Sigmoid colon (tissue), 4 donors: Measurements from ENCODE around the gene MEGF11.

Experiments
- EP300 ChIP-seq, 4 donors: sonication (generic); formaldehyde crosslinking; IDR thresholded peaks; one replicate each; pipeline ENCODE4 v1.6.1; 2017; ENCODE audit warnings: antibody characterized with exemption in 4 of 4
- TF ChIP-seq, protein P1 (sequence below), 4 experiments: fragments of 450-650 bp in 3 of 4; fragments of 200-600 bp in 1 of 4; IDR thresholded peaks; one replicate each; pipeline ENCODE4 v1.5.1; 2016 to 2019; ENCODE audit warnings: antibody characterized with exemption in 4 of 4, mild to moderate bottlenecking in 3 of 4, moderate library complexity in 2 of 4

DNA sequence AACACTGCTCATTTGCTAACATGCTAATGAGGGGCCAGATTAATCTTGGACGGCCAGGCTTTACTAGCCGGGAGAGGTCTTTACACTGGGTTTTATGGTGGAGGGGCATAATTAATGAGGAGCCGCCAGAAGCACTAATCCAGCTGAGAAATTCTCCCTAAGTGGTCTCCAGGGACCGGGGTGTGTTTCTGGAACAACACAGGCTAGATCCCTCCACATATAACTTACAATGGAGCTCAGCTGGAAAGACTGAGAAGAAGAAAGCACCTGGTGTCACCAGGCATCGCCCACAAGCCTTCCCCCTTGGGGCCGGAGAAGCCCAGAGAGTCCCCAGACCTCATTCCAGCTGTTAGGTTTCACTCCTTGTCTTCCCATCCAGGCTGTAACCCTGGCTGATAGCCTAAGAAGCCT lies 127.5 kb downstream of the MEGF11 start:
- TF ChIP-seq, protein P1, sequence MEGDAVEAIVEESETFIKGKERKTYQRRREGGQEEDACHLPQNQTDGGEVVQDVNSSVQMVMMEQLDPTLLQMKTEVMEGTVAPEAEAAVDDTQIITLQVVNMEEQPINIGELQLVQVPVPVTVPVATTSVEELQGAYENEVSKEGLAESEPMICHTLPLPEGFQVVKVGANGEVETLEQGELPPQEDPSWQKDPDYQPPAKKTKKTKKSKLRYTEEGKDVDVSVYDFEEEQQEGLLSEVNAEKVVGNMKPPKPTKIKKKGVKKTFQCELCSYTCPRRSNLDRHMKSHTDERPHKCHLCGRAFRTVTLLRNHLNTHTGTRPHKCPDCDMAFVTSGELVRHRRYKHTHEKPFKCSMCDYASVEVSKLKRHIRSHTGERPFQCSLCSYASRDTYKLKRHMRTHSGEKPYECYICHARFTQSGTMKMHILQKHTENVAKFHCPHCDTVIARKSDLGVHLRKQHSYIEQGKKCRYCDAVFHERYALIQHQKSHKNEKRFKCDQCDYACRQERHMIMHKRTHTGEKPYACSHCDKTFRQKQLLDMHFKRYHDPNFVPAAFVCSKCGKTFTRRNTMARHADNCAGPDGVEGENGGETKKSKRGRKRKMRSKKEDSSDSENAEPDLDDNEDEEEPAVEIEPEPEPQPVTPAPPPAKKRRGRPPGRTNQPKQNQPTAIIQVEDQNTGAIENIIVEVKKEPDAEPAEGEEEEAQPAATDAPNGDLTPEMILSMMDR (IDR thresholded peaks at IDR 0.05): no peak
- TF ChIP-seq EP300 (IDR thresholded peaks at IDR 0.05): no peak
